ENCODE measurements around the gene LGALS3BP. TPM values are rescaled to one million over a fixed set of nuclear protein-coding genes. Genes with fewer than 3 reads are reported as not detected.

The LGALS3BP gene
- total and polyA plus RNA-seq, 2 of the 4 experiments (the other 2 are of a cell fraction), result 33.7 to 273 TPM

GRCh38 chr17:78995761-78996451 lies 16.2 kb upstream of the LGALS3BP start:
- Histone ChIP-seq H2BK120ac (ENCODE audit: low read depth, low read length) (no peak overlapping the region), H2BK15ac (ENCODE audit: low read depth, low read length) (no peak overlapping the region), H3K14ac (replicated peaks; ENCODE audit: low read depth, low read length) (no peak overlapping the region), H3K4me2 (ENCODE audit: low read depth, low read length) (no peak overlapping the region), H3K36me3 (ENCODE audit: control insufficient read depth, insufficient read depth, low read length) (peaks cover 70% of the 10 kb centered on the region), H3K9ac (ENCODE audit: low read depth, low read length) (no peak overlapping the region), H3K27me3 (ENCODE audit: control insufficient read depth, insufficient read depth, low read length) (no peaks in the 10 kb centered on the region), H3K4me1 (ENCODE audit: control insufficient read depth, insufficient read depth, low read length) (no peaks in the 10 kb centered on the region), H3K56ac (ENCODE audit: extremely low read depth, insufficient read depth, low read length) (no peak overlapping the region), H3K9me3 (ENCODE audit: control insufficient read depth, insufficient read depth, low read length) (no peaks in the 10 kb centered on the region), H4K20me1 (ENCODE audit: insufficient read depth, low read length) (peaks cover 49% of the 10 kb centered on the region), H3K27ac (ENCODE audit: insufficient read depth, low read length) (no peak overlapping the region), H3K79me1 (ENCODE audit: low read depth in 1 of 2, low read length in 2 of 2) (peaks cover 26 to 70% of the 10 kb centered on the region in 2 experiments), H2AK9ac (replicated peaks; ENCODE audit: low read depth, low read length, poor library complexity) (peak overlapping the region; percentile 15), H3K18ac (ENCODE audit: low read depth, low read length) (no peak overlapping the region), H2BK5ac (ENCODE audit: low read depth, low read length, poor library complexity, severe bottlenecking) (no peak overlapping the region), H4K91ac (ENCODE audit: insufficient read depth, low read depth, low read length) (no peak overlapping the region), H2AK5ac (ENCODE audit: low read depth, low read length) (no peak overlapping the region), H3K9me1 (ENCODE audit: insufficient read depth, low read length) (no peaks in the 10 kb centered on the region), H2BK20ac (ENCODE audit: low read depth, low read length) (no peak overlapping the region), H3K4me3 (ENCODE audit: insufficient read depth, low read depth, low read length) (no peak overlapping the region), H4K5ac (ENCODE audit: low read depth, low read length) (no peak overlapping the region), H2AFZ (replicated peaks; ENCODE audit: low read length, poor library complexity) (no peak overlapping the region), H3K4ac (ENCODE audit: low read depth, low read length) (no peak overlapping the region), H4K8ac (ENCODE audit: low read depth in 2 of 2, low read length in 2 of 2) (no peak overlapping the region), H3K23ac (ENCODE audit: low read depth, low read length) (no peak overlapping the region)
- dilution Hi-C loops (cut with HindIII; ENCODE audit: low sequenced_read_pairs, unreplicated experiment), result no loop called here
- no TSS peak for BruUV-seq (replicated peaks)
- WGBS, 2 experiments (ENCODE audit: extremely low coverage in 2 of 2, insufficient read length in 1 of 2), result 83% methylated on average over 12 of the region's 18 CpGs; no CpG with 5 or more reads in 1 of the 2 experiments
- intact Hi-C loops (cut with micrococcal nuclease), result no loop called here
- ChIA-PET POLR2A (ENCODE audit: unreplicated experiment) (no interaction called here), CTCF (interaction anchor here (0.6 kb wide), 1 partner anchor 23 kb away, joined by 3 read pairs; no protein-coding TSS in a partner anchor)
- TF ChIP-seq POLR2A (IDR thresholded peaks at IDR 0.05; ENCODE audit: low read depth, low read length), result no peak
- TF ChIP-seq CEBPB (IDR thresholded peaks at IDR 0.05; ENCODE audit: low read depth, low read length), result no peak
- no peak for TF ChIP-seq SMC3 (IDR thresholded peaks at IDR 0.05; ENCODE audit: low read depth, low read length)
- no peak for TF ChIP-seq NFE2L2 (IDR thresholded peaks at IDR 0.05; ENCODE audit: low read depth, low read length)
- no peak for TF ChIP-seq RFX5 (IDR thresholded peaks at IDR 0.05; ENCODE audit: low read depth, low read length)
- TF ChIP-seq CTCF (conservative IDR thresholded peaks at IDR 0.05; ENCODE audit: low read depth, low read length), result no peak
- no peak for TF ChIP-seq MAZ (IDR thresholded peaks at IDR 0.05; ENCODE audit: borderline replicate concordance, low read depth, low read length)
- TF ChIP-seq ELK1 (IDR thresholded peaks at IDR 0.05; ENCODE audit: borderline replicate concordance, low read depth, low read length), result no peak
- no peak for TF ChIP-seq MAFK (IDR thresholded peaks at IDR 0.05; ENCODE audit: low read depth, low read length)
- TF ChIP-seq FOS (IDR thresholded peaks at IDR 0.05; ENCODE audit: low read depth, low read length), result no peak
- no peak for TF ChIP-seq MXI1 (IDR thresholded peaks at IDR 0.05; ENCODE audit: borderline replicate concordance, low read depth, low read length)
- no peak for TF ChIP-seq CHD1 (IDR thresholded peaks at IDR 0.05; ENCODE audit: low read depth, low read length)
- TF ChIP-seq BHLHE40 (IDR thresholded peaks at IDR 0.05; ENCODE audit: low read depth, low read length), result no peak
- no peak for TF ChIP-seq RAD21 (IDR thresholded peaks at IDR 0.05; ENCODE audit: low read length)
- no peak for TF ChIP-seq RCOR1 (IDR thresholded peaks at IDR 0.05; ENCODE audit: insufficient replicate concordance, low read length)
- no peak for TF ChIP-seq USF2 (IDR thresholded peaks at IDR 0.05; ENCODE audit: low read depth, low read length)
- in situ Hi-C loops (cut with MboI; ENCODE audit: low sequenced_read_pairs), result no loop called here
- no peak for ATAC-seq (ENCODE audit: low read depth)
- DNase-seq, result no peak
